GM12878 (cell line): ENCODE measurements around the gene FNDC3B. TPM values are rescaled to one million over a fixed set of nuclear protein-coding genes. Genes with fewer than 3 reads are reported as not detected.

Experiments
- ATAC-seq: fragments of 200-7000 bp; cut with Tn5 transposase; 3 replicates; pipeline ENCODE4 v1.9.1; 2020; ENCODE audit warnings: mild to moderate bottlenecking, moderate library complexity
- BruUV-seq: library from RNA; stranded (reverse); fragments of 400-500 nt; replicated peaks from 2 replicates; lab custom pipeline; 2021; lab: Mats Ljungman, UMichigan
- CTCF ChIA-PET: fragments of 300-600 bp; sonication (Branson Sonifier 250); formaldehyde crosslinking; extraction: SDS; loops from one replicate; lab custom pipeline; 2021; ENCODE audit warnings: inconsistent platforms; lab: Yijun Ruan, JAX
- POLR2A ChIA-PET: fragments of 350-600 bp; formaldehyde crosslinking; extraction: SDS; loops from one replicate; lab custom pipeline; 2021; ENCODE audit warnings: inconsistent platforms; lab: Charles Lee
- RAD21 ChIA-PET: fragments of 300-600 bp; sonication (Branson Sonifier 250); formaldehyde crosslinking; loops from one replicate; lab custom pipeline; 2023; ENCODE audit warnings: antibody characterized with exemption; ENCODE audit not compliant: unreplicated experiment; lab: Charles Lee
- SMC1A ChIA-PET: fragments of 300-600 bp; sonication (Branson Sonifier 250); formaldehyde crosslinking; loops from one replicate; lab custom pipeline; 2023; ENCODE audit not compliant: unreplicated experiment, uncharacterized antibody; lab: Charles Lee
- DNase-seq: peaks from one replicate; pipeline ENCODE4 v3.0.0-alpha.2; 2011; ENCODE audit warnings: low read depth, low spot score
- FAIRE-seq: peaks from 3 replicates; lab custom pipeline; 2011; peaks lifted over from hg19 to GRCh38; lab: Jason Lieb, UNC
- H2AFZ ChIP-seq: 2 replicates; pipeline ENCODE4 v1.6.0; 2011; ENCODE audit warnings: low read depth, low read length, control low read depth; ENCODE audit not compliant: control insufficient read depth
- H3K27ac ChIP-seq: 2 replicates; pipeline ENCODE4 v1.5.1; 2011; ENCODE audit warnings: control low read depth; ENCODE audit not compliant: control insufficient read depth, insufficient read depth
- H3K27me3 ChIP-seq, 2 experiments: replicated peaks in 1 of 2; 2 replicates each; pipeline versions ENCODE4 v1.6.0 to v1.6.1; 2011; ENCODE audit warnings: low read length in 1 of 2; ENCODE audit not compliant: control insufficient read depth in 2 of 2, insufficient read depth in 2 of 2
- H3K36me3 ChIP-seq, 2 experiments: 2 replicates each; pipeline ENCODE4 v1.5.1; 2011; ENCODE audit warnings: low read length in 1 of 2; ENCODE audit not compliant: control insufficient read depth in 2 of 2, insufficient read depth in 2 of 2
- H3K4me1 ChIP-seq: 2 replicates; pipeline ENCODE4 v1.6.1; 2011; ENCODE audit warnings: mild to moderate bottlenecking, low read length, moderate library complexity, mixed read lengths; ENCODE audit not compliant: control insufficient read depth, insufficient read depth
- H3K4me2 ChIP-seq: 2 replicates; pipeline ENCODE4 v1.6.0; 2011; ENCODE audit warnings: control low read depth; ENCODE audit not compliant: control insufficient read depth, insufficient read depth
- H3K4me3 ChIP-seq: fragments of 200-600 bp; sonication (generic); 2 replicates; pipeline ENCODE4 v1.5.1; 2016
- H3K79me2 ChIP-seq: 2 replicates; pipeline ENCODE4 v1.6.0; 2011; ENCODE audit warnings: low read length; ENCODE audit not compliant: control insufficient read depth, insufficient read depth
- H3K9ac ChIP-seq: 2 replicates; pipeline ENCODE4 v1.8.0; 2011; ENCODE audit warnings: low read length, control low read depth, mixed read lengths; ENCODE audit not compliant: control insufficient read depth, insufficient read depth
- H3K9me3 ChIP-seq: replicated peaks from 3 replicates; pipeline ENCODE4 v1.5.1; 2011; ENCODE audit warnings: mild to moderate bottlenecking, low read length; ENCODE audit not compliant: control insufficient read depth, insufficient read depth
- H4K20me1 ChIP-seq: 2 replicates; pipeline ENCODE4 v1.6.0; 2011; ENCODE audit not compliant: control insufficient read depth, insufficient read depth
- CHD1 ChIP-seq: IDR thresholded peaks from 2 replicates; pipeline ENCODE4 v1.6.1; 2012; ENCODE audit warnings: low read depth, low read length, improper control_type of control experiment
- EED ChIP-seq: sonication (generic); IDR thresholded peaks from 2 replicates; pipeline ENCODE4 v1.6.1; 2016; ENCODE audit warnings: antibody characterized with exemption, low read depth
- IRF5 ChIP-seq: fragments of 450-650 bp; IDR thresholded peaks from 2 replicates; pipeline ENCODE4 v1.6.1; 2017; ENCODE audit warnings: borderline replicate concordance
- NR2C2 ChIP-seq: IDR thresholded peaks from 2 replicates; pipeline ENCODE4 v1.6.1; 2011; ENCODE audit warnings: borderline replicate concordance, low read depth; ENCODE audit not compliant: control insufficient read depth, insufficient read length
- PKNOX1 ChIP-seq: fragments of 450-650 bp; IDR thresholded peaks from 2 replicates; pipeline ENCODE4 v1.6.1; 2016; ENCODE audit warnings: mild to moderate bottlenecking
- SMAD1 ChIP-seq: fragments of 450-650 bp; IDR thresholded peaks from 2 replicates; pipeline ENCODE4 v1.6.1; 2018; ENCODE audit warnings: mild to moderate bottlenecking, low read depth; ENCODE audit not compliant: partially characterized antibody
- TCF3 ChIP-seq: IDR thresholded peaks from 2 replicates; pipeline ENCODE4 v1.6.1; 2012; ENCODE audit warnings: low read depth, mild to moderate bottlenecking, low read length, borderline replicate concordance; ENCODE audit not compliant: insufficient read depth
- WGBS: methylation state at CpG from one replicate; pipeline ENCODE4 v1.1.6; 2016; ENCODE audit warnings: low lambda C conversion rate; ENCODE audit not compliant: insufficient replicate concordance, insufficient coverage; ENCODE audit errors: missing lambda C conversion rate; 5-methylcytosine and 5-hydroxymethylcytosine counted together
- in situ Hi-C: fragments of 300-500 bp; cut with MboI; formaldehyde crosslinking; loops from 9 replicates; pipeline ENCODE4 v1.14.3; 2018; ENCODE audit warnings: mixed read lengths
- intact Hi-C: fragments of 100-400 bp; cut with micrococcal nuclease; formaldehyde crosslinking; loops from one replicate; pipeline ENCODE4 v1.14.2; 2022; ENCODE audit not compliant: unreplicated experiment
- polyA plus RNA-seq, 11 experiments: library from polyadenylated mRNA; depleted of rRNA in 4 of 11; unstranded in 6 of 11; stranded (reverse) in 5 of 11; fragments of >200 nt; fragmentation: Nextera tagmentation in 4 of 11; fragmentation: Illumina TruSeq in 1 of 11; extraction: Ambion mirVana in 4 of 11; extraction: Trizol in 1 of 11; gene quantifications; 1 replicate in 1 of 11; 2 replicates in 10 of 11; pipeline versions ENCODE4 v1.2.1 to v1.2.3, GENCODE V29; 2011 to 2016; ENCODE audit warnings: inconsistent platforms in 2 of 11, missing spikeins in 2 of 11, low read depth in 1 of 11
- total RNA-seq, 4 experiments: library from RNA; depleted of rRNA in 3 of 4; stranded (reverse); fragments of >200 nt in 3 of 4; fragmentation: Illumina TruSeq in 1 of 4; extraction: Trizol in 1 of 4; gene quantifications; 2 replicates each; pipeline versions ENCODE4 v1.2.1 to v1.2.3, GENCODE V29; 2013 to 2021

Gene FNDC3B
- total and polyA plus RNA-seq, 10 of the 15 experiments (the other 5 are each of a cell fraction or from before 2014, with no cell fraction given) = 7.9 to 35.0 (median 18.5) TPM

- ChIA-PET SMC1A (interaction anchor here (0.6 to 3.8 kb wide), 6 partner anchors 8 to 52 kb away, joined by 3 to 30 read pairs (median 4); no protein-coding TSS in a partner anchor), RAD21 (interaction anchor here (1.0 to 1.1 kb wide), 2 partner anchors 10 to 58 kb away, joined by 3 to 4 read pairs; partner anchors contain the start of gene FNDC3B), POLR2A (interaction anchor here (1.2 to 2.1 kb wide), 2 partner anchors 10 to 55 kb away, joined by 4 to 11 read pairs; no protein-coding TSS in a partner anchor), CTCF (interaction anchor here (0.8 to 1.4 kb wide), 3 partner anchors 8 to 50 kb away, joined by 3 to 10 read pairs (median 4); no protein-coding TSS in a partner anchor)
- WGBS = 79% methylated on average over 3 of the region's 3 CpGs
- no peak for FAIRE-seq
- Histone ChIP-seq H3K4me3 (no peak overlapping the region), H2AFZ (no peak overlapping the region), H3K36me3 (no peaks in the 10 kb centered on the region; a peak in 3 of 4 replicates), H3K27ac (0 out of 2 replicates have a peak overlapping the region, but pooled peaks have one; percentile 13), H3K4me2 (no peak overlapping the region), H4K20me1 (no peaks in the 10 kb centered on the region), H3K9ac (no peak overlapping the region), H3K4me1 (peaks cover 48% of the 10 kb centered on the region), H3K9me3 (no peaks in the 10 kb centered on the region), H3K27me3 (no peaks in the 10 kb centered on the region), H3K79me2 (peaks cover 51% of the 10 kb centered on the region)
- ATAC-seq = no peak
- intact Hi-C loops = loop anchor here (10.0 kb wide), 1 partner anchor 1842 kb away; no protein-coding TSS in a partner anchor
- no peak for TF ChIP-seq TCF3
- TF ChIP-seq EED = no peak
- no peak for TF ChIP-seq IRF5
- no peak for TF ChIP-seq NR2C2
- no peak for TF ChIP-seq SMAD1
- TF ChIP-seq CHD1 = no peak
- TF ChIP-seq PKNOX1 = 0 out of 2 replicates have a peak, but pooled peaks have one; percentile 37
- DNase-seq = no peak
- no TSS peak for BruUV-seq
- in situ Hi-C loops = no loop called here
Measured at GRCh38 chr3:172096881-172097420, 57.6 kb downstream of the FNDC3B start.
